HG03558 (cell line): Measurements from ENCODE around the gene CHD9NB.
A peak's percentile ranks its signal among the peaks of the same experiment; 100 is the strongest.
"Not testable (repeated sequence)": the region's sequence is repeated elsewhere in the genome, so short reads cannot be mapped to it uniquely, and the experiment has no call there.

Experiments
- ATAC-seq: cut with Tn5 transposase; IDR thresholded peaks from one replicate; pipeline ENCODE4 v1.9.1; 2021; ENCODE audit warnings: moderate number of reproducible peaks; ENCODE audit not compliant: unreplicated experiment; ENCODE audit errors: extremely low read depth

Gene CHD9NB

GRCh38 chr16:53084746-53085334 lies 32.1 kb upstream of the CHD9NB start:
- ATAC-seq, result no peak

- no peak for ATAC-seq
These were observed 31.4 kb upstream of the CHD9NB start for GRCh38 chr16:53084141-53084541.

DNA sequence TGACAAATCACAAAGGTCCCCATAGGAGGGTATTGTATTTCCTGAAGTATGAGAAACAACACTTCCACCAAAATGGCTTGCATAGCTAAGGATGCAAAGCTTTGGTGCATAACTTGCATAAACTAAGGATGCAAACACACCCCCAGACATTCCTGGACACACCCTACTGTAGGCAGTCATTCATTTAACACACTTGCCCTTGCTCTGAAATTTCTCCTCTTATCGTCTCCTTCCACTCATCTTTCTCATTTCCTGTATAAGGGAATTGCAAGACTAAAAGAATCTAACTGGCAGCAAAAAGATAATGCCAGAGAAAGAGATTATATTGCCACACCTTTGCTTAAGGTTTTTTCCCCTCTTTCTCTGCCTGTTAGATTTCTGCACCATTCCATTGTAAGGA lies 30.4 kb upstream of the CHD9NB start:
- no peak for ATAC-seq

DNA sequence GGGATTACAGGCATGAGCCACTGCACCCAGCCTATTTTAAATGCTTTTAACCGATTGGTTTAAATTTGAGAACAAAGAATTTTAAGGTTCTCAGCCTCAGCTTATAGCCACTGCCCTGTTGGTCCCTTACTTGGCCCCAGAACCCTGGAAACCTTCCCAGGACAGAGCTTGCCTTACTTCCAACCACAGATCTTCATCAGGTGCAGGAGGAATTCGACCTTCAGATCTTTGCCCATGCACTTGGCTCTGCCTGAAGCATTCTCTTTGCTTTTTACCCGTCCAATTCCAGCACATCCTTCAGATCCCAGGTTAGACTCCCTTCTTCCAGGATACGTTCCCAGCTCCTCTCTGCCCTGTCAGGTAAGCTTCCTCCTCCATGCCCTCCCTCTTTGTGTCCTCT lies 29.8 kb upstream of the CHD9NB start:
- ATAC-seq, result no peak

DNA sequence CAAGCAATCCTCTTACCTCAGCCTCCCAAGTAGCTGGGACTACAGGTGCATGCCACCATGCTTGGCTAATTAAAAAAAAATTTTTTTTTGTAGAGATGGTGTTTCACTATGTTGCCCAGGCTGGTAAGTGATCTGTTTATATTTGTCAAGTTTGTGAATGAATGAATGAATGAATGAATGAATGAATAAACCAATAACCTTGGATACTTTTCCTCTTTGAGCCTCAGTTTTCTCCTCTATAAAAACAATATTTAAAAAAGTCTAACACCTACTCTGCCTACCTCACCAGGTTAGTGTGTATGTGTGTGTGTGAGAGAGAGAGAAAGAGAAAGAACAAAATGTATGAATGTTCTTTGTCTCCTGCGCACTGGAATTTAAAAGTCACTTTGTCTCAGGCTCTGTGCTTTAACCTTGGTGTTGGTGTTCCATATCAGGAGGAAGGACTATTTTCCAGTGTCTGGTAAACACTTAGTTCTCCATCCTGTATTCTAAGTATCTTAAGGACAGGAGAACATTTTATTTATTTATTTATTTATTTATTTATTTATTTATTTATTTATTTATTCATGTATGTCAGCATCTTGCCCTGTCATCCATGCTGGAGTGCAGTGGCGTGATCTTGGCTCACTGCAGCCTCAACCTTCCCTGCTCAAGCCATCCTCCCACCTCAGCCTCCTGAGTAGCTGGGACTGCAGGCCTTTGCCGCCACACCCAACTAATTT lies 29.1 kb upstream of the CHD9NB start:
- no peak for ATAC-seq

- ATAC-seq, result no peak
These were observed 28.3 kb upstream of the CHD9NB start for GRCh38 chr16:53081032-53081424.

GRCh38 chr16:53080345-53081031 lies 27.8 kb upstream of the CHD9NB start:
- ATAC-seq, result no peak

- ATAC-seq, result no peak
These were observed 26.2 kb upstream of the CHD9NB start for GRCh38 chr16:53078765-53079485.

DNA sequence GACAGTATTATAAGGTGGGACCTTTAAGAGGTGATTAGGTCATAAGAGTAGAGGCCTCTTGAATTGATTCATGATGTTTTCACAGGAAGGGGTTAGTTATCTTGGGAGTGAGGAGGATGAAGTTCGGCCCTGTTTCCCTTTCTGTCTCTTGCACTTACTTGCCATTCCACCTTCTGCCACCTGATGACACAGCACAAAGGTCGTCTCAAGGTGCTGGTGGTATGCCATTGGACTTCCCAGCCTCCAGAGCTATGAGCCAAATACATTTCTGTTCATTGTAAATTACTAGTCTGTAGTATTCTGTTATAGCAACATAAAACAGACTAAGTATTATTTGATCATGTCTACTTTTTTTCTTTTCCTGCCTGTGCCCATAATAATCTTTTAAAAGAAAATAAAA lies 25.6 kb upstream of the CHD9NB start:
- ATAC-seq, result no peak

- not testable (repeated sequence) for ATAC-seq
These were observed 22.8 kb upstream of the CHD9NB start for GRCh38 chr16:53075461-53075860.

GRCh38 chr16:53074296-53074695 lies 21.6 kb upstream of the CHD9NB start:
- ATAC-seq, result not testable (repeated sequence)

GRCh38 chr16:53073022-53073421 lies 20.3 kb upstream of the CHD9NB start:
- no peak for ATAC-seq

GRCh38 chr16:53071748-53072301 lies 19.1 kb upstream of the CHD9NB start:
- ATAC-seq, result no peak

DNA sequence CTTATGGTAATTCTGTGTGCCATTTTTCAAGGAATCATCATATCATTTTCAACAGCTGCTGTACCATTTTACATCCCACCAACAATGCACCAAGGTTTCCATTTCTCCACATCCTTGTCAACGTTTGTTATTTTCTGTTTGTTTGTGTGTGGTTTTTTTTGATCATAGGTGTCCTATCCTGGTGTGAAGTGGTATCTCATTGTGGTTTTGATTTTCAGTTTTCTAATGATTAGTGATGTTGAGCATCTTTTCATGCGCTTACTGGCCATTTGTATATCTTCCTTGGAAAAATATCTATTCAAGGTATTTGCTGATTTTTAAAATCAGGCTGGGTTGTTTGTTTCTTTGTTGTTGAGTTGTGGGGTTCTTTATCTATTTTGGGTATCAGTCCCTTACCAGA lies 17.1 kb upstream of the CHD9NB start:
- no peak for ATAC-seq

GRCh38 chr16:53068423-53068833 lies 15.7 kb upstream of the CHD9NB start:
- ATAC-seq, result peak; percentile 33

- no peak for ATAC-seq
These were observed 15.0 kb upstream of the CHD9NB start for GRCh38 chr16:53067675-53068074.

DNA sequence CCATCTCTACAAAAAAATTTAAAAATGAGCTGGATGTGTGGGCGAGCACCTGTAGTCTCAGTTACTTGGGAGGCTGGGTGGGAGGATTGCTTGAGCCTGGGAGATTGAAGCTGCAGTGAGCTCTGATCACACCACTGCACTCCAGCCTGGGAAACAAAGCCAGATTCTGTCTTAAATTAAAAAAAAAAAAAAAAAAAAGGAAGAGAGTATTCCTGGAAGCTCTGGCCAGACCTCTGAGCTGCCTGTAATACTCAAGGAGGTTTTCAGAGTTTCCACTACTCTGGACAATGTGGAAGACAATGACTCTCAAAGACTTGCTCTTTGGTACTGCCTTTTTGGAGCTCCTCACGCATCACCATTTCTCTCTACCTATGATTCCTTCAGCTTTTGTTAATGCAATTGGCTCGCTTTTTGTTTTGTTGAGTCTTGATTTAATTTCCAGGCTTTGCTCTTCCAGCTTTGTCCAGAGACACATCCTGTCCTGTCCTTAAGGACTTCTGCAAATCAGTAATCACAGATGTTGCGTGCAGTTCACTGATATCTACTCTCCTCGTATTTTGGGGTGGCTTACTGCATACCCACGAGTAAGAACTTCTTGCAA lies 12.9 kb upstream of the CHD9NB start:
- no peak for ATAC-seq

- ATAC-seq, result no peak
These were observed 11.4 kb upstream of the CHD9NB start for GRCh38 chr16:53064081-53064578.

- peak; percentile 64 for ATAC-seq
These were observed 9.0 kb upstream of the CHD9NB start for GRCh38 chr16:53061701-53062159.

GRCh38 chr16:53061256-53061655 lies 8.6 kb upstream of the CHD9NB start:
- ATAC-seq, result peak; percentile 9
